Putamen (tissue), 1 donor: ENCODE measurements around the gene NPIPA8.
"Not testable (repeated sequence)": the region's sequence is repeated elsewhere in the genome, so short reads cannot be mapped to it uniquely, and the experiment has no call there.

Experiments
- DNase-seq: peaks from one replicate; pipeline ENCODE4 v3.0.0-alpha.2; 2016; ENCODE audit warnings: low spot score

The NPIPA8 gene

DNA sequence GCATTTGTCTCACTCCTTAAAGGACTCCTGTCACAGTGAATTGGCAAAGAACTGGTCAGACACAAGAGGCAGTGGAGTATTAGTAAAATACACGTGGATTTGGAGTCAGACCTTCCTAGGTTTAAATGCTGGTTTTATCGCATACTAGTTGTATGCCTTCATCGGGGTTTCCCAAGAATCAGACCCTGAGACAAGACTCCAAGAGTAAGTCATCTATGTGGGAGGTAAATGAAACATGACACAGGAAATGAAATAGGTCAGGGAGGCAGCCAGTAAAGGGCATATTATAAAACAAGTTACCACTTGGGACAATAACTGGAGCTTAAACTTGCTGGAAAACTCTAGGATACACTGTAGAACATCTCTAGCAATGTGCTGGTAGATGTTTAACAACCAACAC is 59.8 kb downstream of the NPIPA8 start:
- DNase-seq, result not testable (repeated sequence)

DNA sequence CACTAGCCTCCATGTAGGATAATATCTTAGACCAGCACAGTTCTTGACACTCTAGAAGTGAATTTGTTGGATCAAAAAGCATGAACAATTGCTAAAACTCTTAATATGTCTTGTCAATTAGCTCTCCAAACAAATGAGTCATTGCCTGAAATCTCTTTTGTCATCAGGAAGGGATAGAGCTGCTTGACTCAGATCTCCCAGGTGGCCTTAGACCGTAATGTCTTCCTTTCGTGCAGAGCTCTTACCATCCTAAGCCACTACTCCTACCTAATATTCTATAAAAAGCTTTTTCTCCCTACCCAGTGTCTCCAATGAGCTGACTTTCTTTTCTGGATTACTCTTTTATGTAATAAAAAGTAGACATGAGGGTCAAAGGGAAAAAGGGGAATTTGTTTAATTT is 66.4 kb downstream of the NPIPA8 start:
- not testable (repeated sequence) for DNase-seq
